ENCODE results near the gene GZMB. TPM values are rescaled to one million over a fixed set of nuclear protein-coding genes. Genes with fewer than 3 reads are reported as not detected.

The GZMB gene
- total and polyA plus RNA-seq, 2 of the 13 experiments (the other 11 are each of a cell fraction or from before 2014, with no cell fraction given) = 0.12 TPM; not detected in 1

DNA sequence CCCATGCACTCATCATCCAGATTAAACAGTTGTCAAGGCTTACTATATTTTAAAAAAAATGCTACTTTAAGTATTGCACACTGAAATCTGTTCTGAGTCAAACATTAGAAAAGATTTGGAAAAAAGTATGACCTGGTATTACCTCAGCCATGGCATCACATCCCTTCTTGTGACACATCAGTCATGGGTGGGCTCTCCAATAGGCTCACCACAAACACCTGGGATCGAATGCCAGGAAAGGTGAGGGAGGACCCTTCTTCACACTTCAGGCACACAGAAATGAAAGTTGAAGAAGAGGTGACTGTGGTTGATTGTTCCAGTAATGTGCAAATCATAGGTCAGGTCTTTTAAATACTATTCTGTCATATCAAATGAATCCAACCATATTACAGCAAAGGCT lies 36.6 kb upstream of the GZMB start:
- no peak overlapping the region for H3K4me2 ChIP-seq (ENCODE audit: low read depth, low read length)
- H3K27me3 ChIP-seq (ENCODE audit: control insufficient read depth in 1 of 2, insufficient read depth in 2 of 2, low read length in 2 of 2) = peaks cover 0 to 7% of the 10 kb centered on the region in 2 experiments; a peak in 3 of 5 replicates
- no peak overlapping the region for H3K9ac ChIP-seq (ENCODE audit: insufficient read depth, low read depth, low read length)
- intact Hi-C loops (cut with micrococcal nuclease; ENCODE audit: unreplicated experiment) (no loop called here), in situ Hi-C loops (cut with HindIII; ENCODE audit: extremely low pct_ligation_motif_present, low pct_unique_long_range_greater_than_20kb) (no loop called here)
- no TSS peak for BruUV-seq (replicated peaks)
- POLR2A ChIA-PET = no interaction called here
- FAIRE-seq = no peak
- ATAC-seq = no peak
- H3K27ac ChIP-seq (ENCODE audit: extremely low read length, insufficient read depth, low read length) = no peak overlapping the region
- H3K79me2 ChIP-seq (ENCODE audit: insufficient read depth, low read length) = no peaks in the 10 kb centered on the region
- no peak for DNase-seq (ENCODE audit: low spot score)
- CTCF ChIA-PET (ENCODE audit: low intra/inter-chr PET ratio, low total read pairs) = no interaction called here
- no peaks in the 10 kb centered on the region for H3K36me3 ChIP-seq (replicated peaks in 1 of 2; ENCODE audit: control insufficient read depth in 1 of 2, insufficient read depth in 2 of 2, low read length in 2 of 2)
- no peaks in the 10 kb centered on the region for H3K4me1 ChIP-seq (ENCODE audit: insufficient read depth, low read length)
- H4K20me1 ChIP-seq (ENCODE audit: insufficient read depth, low read length) = no peaks in the 10 kb centered on the region
- no peaks in the 10 kb centered on the region for H3K9me3 ChIP-seq (ENCODE audit: low read length)
- WGBS (ENCODE audit: low lambda C conversion rate) = 0% methylated on average over 1 of the region's 1 CpG
- no peak overlapping the region for H3K4me3 ChIP-seq (replicated peaks in 1 of 3; ENCODE audit: insufficient read depth in 1 of 3, low read depth in 2 of 3, low read length in 3 of 3)
- H2AFZ ChIP-seq (ENCODE audit: low read length) = no peak overlapping the region
- no peak for TF ChIP-seq EED (CRISPR knock-in tag; IDR thresholded peaks at IDR 0.05)
- TF ChIP-seq BORCS8-MEF2B (CRISPR knock-in tag; IDR thresholded peaks at IDR 0.05) = no peak
- no peak for TF ChIP-seq ZFYVE20 (CRISPR knock-in tag; IDR thresholded peaks at IDR 0.05; ENCODE audit: borderline replicate concordance, low read depth)
- TF ChIP-seq NFKB2 (CRISPR knock-in tag; IDR thresholded peaks at IDR 0.05; ENCODE audit: borderline replicate concordance) = no peak
- TF ChIP-seq, protein P1, sequence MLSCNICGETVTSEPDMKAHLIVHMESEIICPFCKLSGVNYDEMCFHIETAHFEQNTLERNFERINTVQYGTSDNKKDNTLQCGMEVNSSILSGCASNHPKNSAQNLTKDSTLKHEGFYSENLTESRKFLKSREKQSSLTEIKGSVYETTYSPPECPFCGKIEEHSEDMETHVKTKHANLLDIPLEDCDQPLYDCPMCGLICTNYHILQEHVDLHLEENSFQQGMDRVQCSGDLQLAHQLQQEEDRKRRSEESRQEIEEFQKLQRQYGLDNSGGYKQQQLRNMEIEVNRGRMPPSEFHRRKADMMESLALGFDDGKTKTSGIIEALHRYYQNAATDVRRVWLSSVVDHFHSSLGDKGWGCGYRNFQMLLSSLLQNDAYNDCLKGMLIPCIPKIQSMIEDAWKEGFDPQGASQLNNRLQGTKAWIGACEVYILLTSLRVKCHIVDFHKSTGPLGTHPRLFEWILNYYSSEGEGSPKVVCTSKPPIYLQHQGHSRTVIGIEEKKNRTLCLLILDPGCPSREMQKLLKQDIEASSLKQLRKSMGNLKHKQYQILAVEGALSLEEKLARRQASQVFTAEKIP (CRISPR knock-in tag; IDR thresholded peaks at IDR 0.05; ENCODE audit: borderline replicate concordance) = no peak
- TF ChIP-seq PITX1 (CRISPR knock-in tag; IDR thresholded peaks at IDR 0.05) = no peak
- TF ChIP-seq, protein P2, sequence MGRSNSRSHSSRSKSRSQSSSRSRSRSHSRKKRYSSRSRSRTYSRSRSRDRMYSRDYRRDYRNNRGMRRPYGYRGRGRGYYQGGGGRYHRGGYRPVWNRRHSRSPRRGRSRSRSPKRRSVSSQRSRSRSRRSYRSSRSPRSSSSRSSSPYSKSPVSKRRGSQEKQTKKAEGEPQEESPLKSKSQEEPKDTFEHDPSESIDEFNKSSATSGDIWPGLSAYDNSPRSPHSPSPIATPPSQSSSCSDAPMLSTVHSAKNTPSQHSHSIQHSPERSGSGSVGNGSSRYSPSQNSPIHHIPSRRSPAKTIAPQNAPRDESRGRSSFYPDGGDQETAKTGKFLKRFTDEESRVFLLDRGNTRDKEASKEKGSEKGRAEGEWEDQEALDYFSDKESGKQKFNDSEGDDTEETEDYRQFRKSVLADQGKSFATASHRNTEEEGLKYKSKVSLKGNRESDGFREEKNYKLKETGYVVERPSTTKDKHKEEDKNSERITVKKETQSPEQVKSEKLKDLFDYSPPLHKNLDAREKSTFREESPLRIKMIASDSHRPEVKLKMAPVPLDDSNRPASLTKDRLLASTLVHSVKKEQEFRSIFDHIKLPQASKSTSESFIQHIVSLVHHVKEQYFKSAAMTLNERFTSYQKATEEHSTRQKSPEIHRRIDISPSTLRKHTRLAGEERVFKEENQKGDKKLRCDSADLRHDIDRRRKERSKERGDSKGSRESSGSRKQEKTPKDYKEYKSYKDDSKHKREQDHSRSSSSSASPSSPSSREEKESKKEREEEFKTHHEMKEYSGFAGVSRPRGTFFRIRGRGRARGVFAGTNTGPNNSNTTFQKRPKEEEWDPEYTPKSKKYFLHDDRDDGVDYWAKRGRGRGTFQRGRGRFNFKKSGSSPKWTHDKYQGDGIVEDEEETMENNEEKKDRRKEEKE (IDR thresholded peaks at IDR 0.05) = no peak
- TF ChIP-seq, protein P3, sequence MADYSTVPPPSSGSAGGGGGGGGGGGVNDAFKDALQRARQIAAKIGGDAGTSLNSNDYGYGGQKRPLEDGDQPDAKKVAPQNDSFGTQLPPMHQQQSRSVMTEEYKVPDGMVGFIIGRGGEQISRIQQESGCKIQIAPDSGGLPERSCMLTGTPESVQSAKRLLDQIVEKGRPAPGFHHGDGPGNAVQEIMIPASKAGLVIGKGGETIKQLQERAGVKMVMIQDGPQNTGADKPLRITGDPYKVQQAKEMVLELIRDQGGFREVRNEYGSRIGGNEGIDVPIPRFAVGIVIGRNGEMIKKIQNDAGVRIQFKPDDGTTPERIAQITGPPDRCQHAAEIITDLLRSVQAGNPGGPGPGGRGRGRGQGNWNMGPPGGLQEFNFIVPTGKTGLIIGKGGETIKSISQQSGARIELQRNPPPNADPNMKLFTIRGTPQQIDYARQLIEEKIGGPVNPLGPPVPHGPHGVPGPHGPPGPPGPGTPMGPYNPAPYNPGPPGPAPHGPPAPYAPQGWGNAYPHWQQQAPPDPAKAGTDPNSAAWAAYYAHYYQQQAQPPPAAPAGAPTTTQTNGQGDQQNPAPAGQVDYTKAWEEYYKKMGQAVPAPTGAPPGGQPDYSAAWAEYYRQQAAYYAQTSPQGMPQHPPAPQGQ (CRISPR knock-in tag; IDR thresholded peaks at IDR 0.05; ENCODE audit: borderline replicate concordance) = no peak
- no peak for TF ChIP-seq ZSCAN30 (CRISPR knock-in tag; IDR thresholded peaks at IDR 0.05)
- TF ChIP-seq ZNF264 (CRISPR knock-in tag; IDR thresholded peaks at IDR 0.05) = no peak
- TF ChIP-seq, protein P4, sequence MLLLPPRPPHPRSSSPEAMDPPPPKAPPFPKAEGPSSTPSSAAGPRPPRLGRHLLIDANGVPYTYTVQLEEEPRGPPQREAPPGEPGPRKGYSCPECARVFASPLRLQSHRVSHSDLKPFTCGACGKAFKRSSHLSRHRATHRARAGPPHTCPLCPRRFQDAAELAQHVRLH (CRISPR knock-in tag; IDR thresholded peaks at IDR 0.05; ENCODE audit: borderline replicate concordance, low read depth) = no peak
- no peak for TF ChIP-seq ZKSCAN5 (CRISPR knock-in tag; IDR thresholded peaks at IDR 0.05)
- TF ChIP-seq, protein P5, sequence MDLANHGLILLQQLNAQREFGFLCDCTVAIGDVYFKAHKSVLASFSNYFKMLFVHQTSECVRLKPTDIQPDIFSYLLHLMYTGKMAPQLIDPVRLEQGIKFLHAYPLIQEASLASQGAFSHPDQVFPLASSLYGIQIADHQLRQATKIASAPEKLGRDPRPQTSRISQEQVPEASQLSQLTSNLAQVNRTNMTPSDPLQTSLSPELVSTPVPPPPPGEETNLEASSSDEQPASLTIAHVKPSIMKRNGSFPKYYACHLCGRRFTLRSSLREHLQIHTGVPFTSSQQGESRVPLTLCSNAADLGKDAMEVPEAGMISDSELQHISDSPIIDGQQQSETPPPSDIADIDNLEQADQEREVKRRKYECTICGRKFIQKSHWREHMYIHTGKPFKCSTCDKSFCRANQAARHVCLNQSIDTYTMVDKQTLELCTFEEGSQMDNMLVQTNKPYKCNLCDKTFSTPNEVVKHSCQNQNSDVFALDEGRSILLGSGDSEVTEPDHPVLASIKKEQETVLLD (CRISPR knock-in tag; IDR thresholded peaks at IDR 0.05; ENCODE audit: low read depth) = no peak
- no peak for TF ChIP-seq HOXA7 (CRISPR knock-in tag; IDR thresholded peaks at IDR 0.05)
- no peak for TF ChIP-seq NCOA1 (CRISPR knock-in tag; IDR thresholded peaks at IDR 0.05)
- TF ChIP-seq POLR2AphosphoS5 (IDR thresholded peaks at IDR 0.05; ENCODE audit: low read depth, low read length) = no peak
- no peak for TF ChIP-seq CAMTA2 (CRISPR knock-in tag; IDR thresholded peaks at IDR 0.05; ENCODE audit: borderline replicate concordance)
- TF ChIP-seq SAFB2 (CRISPR knock-in tag; IDR thresholded peaks at IDR 0.05; ENCODE audit: borderline replicate concordance, low read depth) = no peak
